NCI-H146 treated with DMSO at 0.1 percent for 48 hours (cell line): Measurements from ENCODE around the gene SIGLEC9.

Source experiments
- DNase-seq: peaks from one replicate; lab custom pipeline; 2025; ENCODE audit not compliant: unreplicated experiment; lab: John Stamatoyannopoulos, UW

The SIGLEC9 gene

GRCh38 chr19:51124729-51125128 is at the start of gene SIGLEC9:
TSS of gene SIGLEC9 (plus strand) at chr19:51124906. CDS start at chr19:51124975, 69 bp downstream.
- no peak for DNase-seq

DNA sequence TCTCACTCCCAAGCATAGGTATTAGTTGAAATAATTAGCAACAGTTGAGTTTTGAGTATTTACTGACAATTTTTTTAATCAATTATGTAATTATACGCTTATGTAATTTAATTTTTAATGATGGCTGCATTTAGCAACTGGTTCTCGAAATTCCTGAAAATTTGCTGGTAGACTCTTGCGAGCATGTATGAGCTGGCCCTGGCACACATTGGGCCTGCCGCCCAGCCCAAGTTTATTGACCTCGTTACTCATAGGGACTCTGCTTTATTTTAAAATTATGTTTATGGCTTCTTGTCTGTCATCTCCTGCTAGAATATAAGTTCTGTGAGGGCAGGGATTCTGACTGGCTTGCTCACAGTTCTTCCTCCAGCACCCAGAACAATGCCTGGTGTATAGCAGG is 48.7 kb upstream of the SIGLEC9 start:
- DNase-seq, result no peak

DNA sequence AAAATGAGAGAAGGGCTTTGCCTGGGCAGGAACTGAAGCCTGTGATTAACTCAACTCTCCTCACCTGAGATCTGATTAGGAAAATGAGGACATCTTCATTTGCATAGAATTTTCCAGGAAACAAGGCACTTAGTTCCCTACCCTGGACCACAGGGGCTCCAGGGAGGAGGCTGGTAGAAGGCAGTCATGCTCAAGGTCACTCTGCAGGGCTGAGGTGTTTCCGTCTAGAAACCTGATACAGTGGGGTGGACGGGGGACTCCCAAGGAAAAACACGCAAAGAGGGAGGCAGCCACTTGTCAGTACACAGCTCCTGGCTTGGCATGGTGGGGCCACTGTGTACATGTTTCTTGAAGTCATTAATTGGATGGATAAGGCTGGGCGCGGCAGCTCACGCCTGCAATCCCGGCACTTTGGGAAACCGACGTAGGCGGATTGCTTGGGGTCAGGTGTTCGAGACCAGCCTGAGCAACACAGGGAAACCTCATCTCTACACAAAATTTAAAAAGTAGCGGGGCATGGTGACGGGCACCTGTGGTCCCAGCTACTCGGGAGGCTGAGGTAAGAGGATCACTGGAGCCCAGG is 48.0 kb upstream of the SIGLEC9 start:
- no peak for DNase-seq

- DNase-seq, result no peak
Measured at GRCh38 chr19:51078104-51078503, 46.6 kb upstream of the SIGLEC9 start.

- DNase-seq, result no peak
Measured at GRCh38 chr19:51078731-51079130, 46.0 kb upstream of the SIGLEC9 start.

DNA sequence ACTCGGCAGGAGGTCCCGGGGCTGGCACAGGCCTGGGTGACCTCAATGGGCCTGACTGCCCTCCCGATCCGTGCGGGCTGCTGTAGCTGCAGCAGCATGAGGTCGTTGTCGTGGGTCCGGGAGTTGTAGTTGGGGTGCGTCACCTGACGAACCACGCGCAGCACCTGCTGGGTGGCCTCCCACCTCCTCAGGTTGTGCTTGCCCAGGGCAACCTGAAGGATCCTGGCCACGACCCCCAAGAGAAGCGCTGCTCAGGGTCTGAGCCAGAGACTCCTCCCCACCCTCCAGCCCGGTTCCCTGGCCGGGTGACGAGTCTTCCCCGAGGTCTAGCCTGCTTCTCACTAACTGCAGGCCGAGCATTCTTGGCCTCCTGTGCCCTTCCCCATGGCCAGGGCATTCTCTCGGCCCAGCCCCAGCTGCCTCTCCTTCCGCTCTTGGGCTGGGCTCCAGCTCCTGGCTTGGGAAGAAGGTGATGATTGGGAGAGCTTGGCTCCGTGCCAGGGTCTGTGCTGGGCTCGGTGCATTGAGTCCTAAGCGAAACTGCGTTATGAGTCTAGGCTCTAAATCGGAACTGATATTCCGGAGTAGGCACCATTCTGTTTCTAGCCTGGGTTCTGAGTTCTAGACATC is 45.1 kb upstream of the SIGLEC9 start:
- no peak for DNase-seq

- no peak for DNase-seq
Measured at GRCh38 chr19:51081476-51081875, 43.2 kb upstream of the SIGLEC9 start.

DNA sequence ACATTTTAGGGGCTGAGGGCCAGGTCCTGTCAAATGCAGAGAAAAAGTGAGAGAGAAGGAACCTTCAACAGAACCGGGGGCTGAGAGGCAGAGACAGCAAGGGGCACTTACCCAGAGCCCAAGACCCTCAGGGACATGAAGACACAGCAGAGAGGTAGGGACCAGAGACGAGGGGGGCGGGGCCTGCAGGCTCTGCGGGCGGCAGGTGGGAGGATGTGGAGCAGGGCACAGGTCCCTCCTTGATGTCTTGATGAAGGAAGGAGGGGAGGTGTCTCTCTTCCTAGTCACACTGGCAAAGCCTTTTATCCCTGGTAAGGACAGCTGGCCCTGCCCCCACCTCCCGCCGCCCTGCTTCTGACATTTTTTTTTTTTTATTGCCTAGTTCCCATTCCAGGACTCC is 42.1 kb upstream of the SIGLEC9 start, which contains the start of gene KLK14:
KLK14 (minus strand) TSS at position 277 of the 400 bp plus-strand sequence; CDS start at position 4, 273 bp downstream.
- DNase-seq, result no peak

- DNase-seq, result no peak
Measured at GRCh38 chr19:51083181-51083580, 41.5 kb upstream of the SIGLEC9 start.

DNA sequence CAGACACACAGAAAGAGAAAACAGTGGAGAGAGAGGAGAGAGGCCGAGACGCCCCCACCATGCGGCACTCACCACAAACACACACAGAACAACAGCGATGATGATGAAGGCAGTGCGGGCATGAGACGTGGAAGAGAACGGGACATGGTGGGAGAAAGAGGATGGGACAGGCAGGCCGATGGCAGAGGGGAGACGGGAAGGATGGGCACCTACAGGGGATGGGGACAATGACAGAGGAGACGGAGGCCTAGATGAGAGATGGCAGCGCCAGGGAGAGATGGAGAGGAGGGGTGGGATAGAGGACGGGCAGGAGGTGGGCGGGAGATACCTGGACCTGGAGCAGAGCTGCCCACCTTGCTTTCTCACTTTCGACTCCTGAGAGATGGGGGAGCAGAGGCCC is 40.9 kb upstream of the SIGLEC9 start:
- no peak for DNase-seq

DNA sequence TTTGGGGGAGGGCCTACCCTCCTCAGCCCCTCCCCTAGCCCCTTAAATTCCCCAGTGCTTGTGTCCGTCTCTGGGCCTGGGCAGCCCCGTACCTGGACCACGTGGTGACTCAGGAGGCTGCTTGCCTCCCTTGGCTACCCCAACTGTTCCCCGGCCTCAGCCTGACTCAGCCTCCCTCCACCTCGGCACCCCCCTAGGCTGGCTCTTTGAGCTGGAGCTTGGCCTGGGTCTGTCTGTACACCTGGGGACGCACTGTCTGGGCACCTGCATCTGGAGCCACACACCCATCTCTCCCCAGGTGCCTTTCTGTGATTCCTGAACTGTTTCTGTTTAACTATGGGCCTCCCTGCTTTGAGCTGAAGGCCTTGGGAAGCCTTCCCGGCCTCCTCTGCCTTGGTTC is 40.2 kb upstream of the SIGLEC9 start:
- DNase-seq, result no peak

DNA sequence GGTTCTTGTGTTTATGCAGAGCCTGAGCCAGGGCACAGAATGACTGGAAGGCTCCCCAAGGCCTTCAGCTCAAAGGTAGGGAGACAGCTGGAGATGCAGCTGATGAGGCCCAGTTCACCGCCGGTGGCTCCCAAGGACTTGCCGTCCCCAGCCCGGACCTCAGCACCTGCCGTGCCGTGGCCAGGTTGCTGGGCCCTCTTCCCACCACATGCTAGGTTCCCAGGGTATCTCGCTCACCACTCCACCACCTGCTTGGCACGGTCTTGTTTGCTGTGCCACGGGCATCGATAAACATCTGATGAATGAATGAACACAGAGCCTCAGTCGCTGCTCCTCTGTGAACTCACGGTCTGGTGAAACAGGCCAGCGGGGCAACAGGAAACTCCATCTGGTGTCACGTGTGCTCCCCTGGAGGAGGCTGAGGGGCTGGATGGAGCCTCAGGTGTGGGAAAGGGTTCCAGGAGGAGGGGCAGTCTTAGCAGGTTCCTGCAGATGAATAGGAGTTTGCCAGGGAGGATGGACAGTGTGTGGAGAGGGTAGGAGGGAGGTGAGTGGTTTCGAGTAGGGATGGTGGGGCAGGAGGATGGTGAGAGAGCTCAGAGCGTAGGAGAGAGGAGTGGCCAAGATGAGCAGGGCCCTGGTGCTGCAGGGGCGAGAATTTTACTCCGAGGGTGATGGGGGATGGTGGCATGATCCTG is 38.4 kb upstream of the SIGLEC9 start:
- DNase-seq, result no peak

GRCh38 chr19:51089786-51090185 is 34.9 kb upstream of the SIGLEC9 start:
- no peak for DNase-seq

GRCh38 chr19:51090471-51090870 is 34.2 kb upstream of the SIGLEC9 start:
- DNase-seq, result no peak

DNA sequence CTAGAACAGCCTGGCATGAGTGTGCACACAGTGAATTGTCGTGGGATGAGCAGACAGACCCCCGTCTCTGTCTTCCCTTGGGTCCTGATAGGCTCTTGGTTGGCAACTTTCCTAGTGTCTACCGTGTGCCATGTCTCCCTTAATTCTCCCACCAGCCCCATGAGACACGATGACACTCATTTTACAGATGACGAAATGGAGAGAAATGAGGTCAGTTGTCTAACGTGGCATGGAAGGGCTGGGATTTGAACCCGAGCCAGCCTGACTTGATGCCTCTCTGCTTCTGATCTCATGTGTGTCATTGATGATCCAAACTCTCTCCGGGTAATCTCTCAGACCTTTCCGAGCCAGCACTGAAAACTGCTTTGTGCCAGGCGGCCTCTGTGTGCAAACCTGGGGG is 33.6 kb upstream of the SIGLEC9 start:
- DNase-seq, result no peak

GRCh38 chr19:51091895-51092873 is 32.5 kb upstream of the SIGLEC9 start:
- DNase-seq, result no peak

DNA sequence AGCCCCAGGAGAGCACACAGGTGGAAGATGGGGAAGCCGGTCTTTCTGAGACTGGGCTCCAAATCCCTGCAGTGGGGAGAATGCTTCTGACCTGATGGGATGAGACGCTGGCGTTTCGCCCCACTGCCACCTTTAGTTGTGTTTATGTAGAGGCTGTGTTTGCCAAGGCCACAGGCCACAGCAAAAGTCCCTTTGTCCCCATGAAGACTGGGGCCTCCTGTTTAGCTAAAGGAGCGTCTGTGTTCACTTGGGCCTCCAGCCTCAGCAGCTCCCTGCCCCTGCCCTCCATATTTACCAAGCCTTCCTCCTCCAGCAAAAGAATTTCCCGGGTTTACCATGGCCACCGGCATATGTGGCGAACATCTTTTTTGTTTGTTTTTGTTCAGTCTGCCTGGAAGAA is 31.6 kb upstream of the SIGLEC9 start:
- no peak for DNase-seq

DNA sequence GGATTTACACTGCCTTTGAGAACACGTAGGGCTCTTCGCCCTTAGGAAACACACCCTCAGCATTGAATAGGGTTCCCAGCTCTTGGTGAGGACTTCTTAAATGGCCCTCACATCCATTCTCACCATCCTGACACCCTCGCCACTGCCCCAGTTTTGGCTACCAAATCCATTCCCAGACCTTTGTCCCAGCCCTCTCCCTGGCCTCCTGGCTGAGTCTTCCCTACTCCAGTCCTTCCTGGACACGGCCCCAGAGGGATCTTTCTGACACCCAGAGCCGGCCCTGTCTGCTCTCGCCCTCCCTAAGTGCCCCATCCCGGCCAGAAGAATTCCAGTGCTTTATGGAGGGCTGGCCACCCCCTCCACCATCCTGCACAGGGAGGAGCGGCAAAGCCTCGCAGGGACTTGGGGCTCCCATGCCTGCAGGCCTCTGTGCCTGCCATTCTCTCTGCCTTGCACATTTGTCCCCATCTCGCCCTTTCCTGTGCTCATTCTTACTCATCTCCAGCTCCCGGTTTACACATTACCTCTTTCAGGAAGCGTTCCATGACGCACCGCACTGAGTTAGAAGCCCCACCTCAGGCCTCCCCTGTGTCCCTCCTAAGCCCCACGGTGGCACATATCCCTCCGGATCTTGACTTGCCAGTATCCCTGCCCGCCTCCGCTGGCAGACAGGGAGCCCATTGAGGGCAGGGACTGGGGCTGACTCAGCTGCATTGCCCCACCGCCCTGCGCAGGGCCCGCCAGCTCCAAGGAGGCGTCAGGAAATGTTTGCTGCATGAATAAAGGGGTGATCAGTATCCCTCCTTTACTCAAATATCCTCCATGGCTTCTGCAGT is 31.0 kb upstream of the SIGLEC9 start:
- no peak for DNase-seq

DNA sequence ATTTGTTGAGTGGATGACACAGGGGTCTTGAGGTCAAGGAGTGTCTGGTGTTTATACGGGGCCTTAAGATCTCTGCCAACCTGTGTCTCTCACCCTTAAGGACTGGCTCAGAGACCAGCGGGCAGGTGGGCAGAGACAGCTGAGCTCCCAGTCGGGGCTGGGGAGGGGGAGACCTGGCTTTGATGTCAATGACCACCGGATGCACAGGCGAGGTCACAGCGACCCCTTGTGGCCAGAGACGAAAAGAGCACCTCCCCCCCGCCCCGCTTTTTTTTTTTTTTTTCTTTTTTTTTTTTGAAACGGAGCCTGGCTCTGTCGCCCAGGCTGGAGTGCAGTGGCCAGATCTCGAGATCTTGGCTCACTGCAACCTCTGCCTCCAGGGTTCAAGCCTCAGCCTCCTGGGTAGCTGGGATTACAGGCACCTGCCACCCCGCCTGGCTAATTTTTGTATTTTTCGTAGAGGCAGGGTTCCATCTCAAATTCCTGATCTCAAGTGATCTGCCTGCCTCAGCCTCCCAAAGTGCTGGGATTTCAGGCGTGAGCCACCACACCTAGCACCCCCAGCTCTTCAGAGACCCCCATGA is 29.9 kb upstream of the SIGLEC9 start:
- no peak for DNase-seq
